BLaER1 treated with 17β-estradiol and CSF1 and Interleukin-3, amounts not matched to agents 10 nM and 100 nM (cell line): ENCODE results near the gene LCN6.
"Not testable (repeated sequence)": the region's sequence is repeated elsewhere in the genome, so short reads cannot be mapped to it uniquely, and the experiment has no call there.

Source experiments
- H3K27ac ChIP-seq, 11 experiments: shearing (Covaris generic); formaldehyde crosslinking; 2 replicates each; pipeline ENCODE4 v1.8.1; 2022
- H3K27me3 ChIP-seq, 11 experiments: shearing (Covaris generic); formaldehyde crosslinking; 2 replicates each; pipeline ENCODE4 v1.8.1; 2022
- H3K36me3 ChIP-seq, 11 experiments: shearing (Covaris generic); formaldehyde crosslinking; 2 replicates each; pipeline ENCODE4 v1.8.1; 2022
- H3K4me1 ChIP-seq, 10 experiments: shearing (Covaris generic); formaldehyde crosslinking; 2 replicates each; pipeline ENCODE4 v1.8.1; 2022
- H3K4me2 ChIP-seq, 11 experiments: shearing (Covaris generic); formaldehyde crosslinking; 2 replicates each; pipeline ENCODE4 v1.8.1; 2022
- H3K4me3 ChIP-seq, 10 experiments: shearing (Covaris generic); formaldehyde crosslinking; 2 replicates each; pipeline ENCODE4 v1.8.1; 2022
- H3K9ac ChIP-seq, 11 experiments: shearing (Covaris generic); formaldehyde crosslinking; 2 replicates each; pipeline ENCODE4 v1.8.1; 2022
- H3K9me3 ChIP-seq, 11 experiments: shearing (Covaris generic); formaldehyde crosslinking; replicated peaks in 1 of 11; 2 replicates each; pipeline ENCODE4 v1.8.1; 2022
- H4K20me1 ChIP-seq, 11 experiments: shearing (Covaris generic); formaldehyde crosslinking; 2 replicates each; pipeline ENCODE4 v1.8.1; 2022
- Cebpa-rat ChIP-seq, 11 experiments: shearing (Covaris generic); IDR thresholded peaks; 2 replicates each; pipeline ENCODE4 v1.8.1; 2022

LCN6 gene

DNA sequence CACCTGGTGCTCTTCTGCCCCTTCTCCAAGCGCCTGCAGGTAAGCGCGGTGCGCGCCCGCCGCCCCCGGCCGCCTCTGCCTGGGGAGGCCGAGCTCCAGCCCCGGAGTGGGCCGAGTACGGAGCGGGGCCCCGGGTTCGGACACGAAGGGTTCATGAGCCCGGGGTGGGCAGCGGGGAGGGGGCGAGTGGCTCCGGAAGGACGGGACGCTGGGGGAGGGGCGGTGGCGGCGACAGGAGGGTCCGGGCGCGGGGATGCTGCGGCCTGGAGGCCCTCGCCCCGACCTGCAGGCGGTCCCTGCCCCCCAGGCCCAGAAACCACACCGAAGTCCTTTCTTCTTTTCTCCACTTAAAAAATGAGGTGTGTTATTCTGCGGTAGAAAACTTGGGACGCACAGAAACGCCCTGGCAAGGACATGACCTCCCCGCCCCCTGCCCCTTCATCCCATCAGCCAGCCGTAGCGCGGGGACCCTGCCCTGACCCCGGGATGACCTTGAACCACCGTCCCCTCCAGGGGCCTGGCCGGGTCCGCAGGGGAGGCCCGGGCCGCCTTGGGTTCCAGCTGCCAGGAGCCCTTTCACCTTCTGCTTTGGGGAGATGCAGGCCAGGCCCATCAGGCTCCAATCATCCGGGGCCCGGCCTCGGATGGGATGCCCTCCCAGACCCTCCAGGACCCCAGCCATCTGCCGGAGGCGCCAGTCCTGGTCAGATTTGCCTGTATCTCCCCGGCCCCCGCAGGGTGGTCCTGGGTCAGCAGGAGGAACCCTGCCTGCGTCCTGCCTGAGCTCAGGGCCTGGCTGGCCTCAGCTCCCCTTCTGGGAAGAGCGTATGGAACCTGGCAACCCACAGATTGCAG, 35.4 kb downstream of the LCN6 start:
- Histone ChIP-seq H4K20me1 (peaks cover 0 to 50% (median 10%) of the 10 kb centered on the region in 11 experiments; a peak in 12 of 22 replicates), H3K36me3 (peaks cover 0 to 29% (median 6%) of the 10 kb centered on the region in 11 experiments; a peak in 9 of 22 replicates), H3K4me1 (peaks cover 34 to 88% (median 77%) of the 10 kb centered on the region in 10 experiments), H3K4me2 (peak overlapping the region; percentile 82 to 100 (median 98)), H3K4me3 (peak overlapping the region; percentile 50 to 91 (median 76)), H3K27ac (peak overlapping the region in 10 of 11 experiments; percentile 55 to 91 (median 89); a peak in 20 of 22 replicates), H3K9me3 (no peaks in the 10 kb centered on the region), H3K27me3 (peaks cover 0 to 15% (median 0%) of the 10 kb centered on the region in 11 experiments; a peak in 2 of 22 replicates), H3K9ac (peak overlapping the region; percentile 70 to 96 (median 91))
- no peak for TF ChIP-seq Cebpa-rat (IDR thresholded peaks at IDR 0.05)

DNA sequence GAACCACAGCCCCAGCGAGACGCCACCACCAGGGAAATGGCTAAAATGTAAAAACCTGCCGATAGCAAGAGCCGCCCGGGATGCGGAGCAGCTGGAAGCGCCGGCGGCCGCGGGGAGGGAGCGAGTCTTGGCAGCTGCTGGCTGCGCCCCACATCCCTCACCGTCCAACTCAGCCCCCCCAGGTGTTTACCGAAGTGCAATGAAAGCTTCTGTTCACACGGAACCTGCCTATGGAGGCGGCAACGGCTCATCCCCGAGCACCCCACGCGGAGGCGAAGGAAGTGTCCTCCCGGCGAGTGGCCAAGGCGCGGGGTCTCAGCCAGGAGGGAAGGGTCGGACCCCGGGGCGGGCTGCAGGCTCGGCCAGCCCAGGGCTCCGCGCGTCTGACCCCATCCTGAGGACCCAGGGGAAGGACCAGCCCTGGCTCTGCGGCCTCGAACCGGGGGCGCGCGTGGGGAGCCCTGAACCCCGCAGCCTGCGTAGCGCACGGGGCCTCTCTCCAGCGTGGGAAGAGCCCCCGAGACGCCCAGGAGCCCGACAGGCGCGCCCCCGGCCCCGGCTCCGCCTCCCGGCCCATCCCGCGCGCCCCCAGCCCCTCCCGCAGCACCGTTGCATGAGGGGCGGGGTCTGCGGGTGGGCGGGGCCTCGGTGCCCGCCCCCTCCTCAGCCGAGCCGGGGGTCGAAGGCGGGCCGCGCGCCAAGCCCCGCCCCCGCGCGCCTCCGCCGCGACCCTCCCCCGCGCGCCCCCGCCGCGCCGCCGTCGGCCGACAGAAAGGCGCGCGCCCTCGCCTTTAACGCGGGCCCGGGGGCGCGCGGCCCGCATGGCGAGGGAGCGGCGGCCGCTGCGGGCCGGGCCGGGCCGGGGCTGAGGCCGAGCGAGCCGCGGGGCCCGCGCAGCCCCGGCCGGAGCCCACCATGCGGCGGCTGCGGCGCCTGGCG, 36.3 kb downstream of the LCN6 start, which contains the start of gene DIPK1B:
Gene DIPK1B (plus strand): TSS at position 822 of the 939 bp plus-strand sequence. CDS start 94 bp downstream, at position 916.
- no peak for TF ChIP-seq Cebpa-rat (IDR thresholded peaks at IDR 0.05)
- H3K4me2 ChIP-seq: peak within 1 kb of the TSS; percentile 82 to 100 (median 98)
- H4K20me1 ChIP-seq: peaks cover 0 to 41% (median 8%) of the 10 kb centered on the region in 11 experiments; a peak in 8 of 22 replicates
- H3K9me3 ChIP-seq: no peaks in the 10 kb centered on the region
- peak within 1 kb of the TSS; percentile 70 to 96 (median 91) for H3K9ac ChIP-seq
- H3K27ac ChIP-seq: peak within 1 kb of the TSS in 10 of 11 experiments; percentile 55 to 91 (median 89); a peak in 20 of 22 replicates
- peaks cover 0 to 24% (median 6%) of the 10 kb centered on the region in 11 experiments; a peak in 9 of 22 replicates for H3K36me3 ChIP-seq
- peak within 1 kb of the TSS; percentile 50 to 91 (median 76) for H3K4me3 ChIP-seq
- peaks cover 0 to 15% (median 0%) of the 10 kb centered on the region in 11 experiments; a peak in 2 of 22 replicates for H3K27me3 ChIP-seq
- H3K4me1 ChIP-seq: peaks cover 39 to 88% (median 77%) of the 10 kb centered on the region in 10 experiments

DNA sequence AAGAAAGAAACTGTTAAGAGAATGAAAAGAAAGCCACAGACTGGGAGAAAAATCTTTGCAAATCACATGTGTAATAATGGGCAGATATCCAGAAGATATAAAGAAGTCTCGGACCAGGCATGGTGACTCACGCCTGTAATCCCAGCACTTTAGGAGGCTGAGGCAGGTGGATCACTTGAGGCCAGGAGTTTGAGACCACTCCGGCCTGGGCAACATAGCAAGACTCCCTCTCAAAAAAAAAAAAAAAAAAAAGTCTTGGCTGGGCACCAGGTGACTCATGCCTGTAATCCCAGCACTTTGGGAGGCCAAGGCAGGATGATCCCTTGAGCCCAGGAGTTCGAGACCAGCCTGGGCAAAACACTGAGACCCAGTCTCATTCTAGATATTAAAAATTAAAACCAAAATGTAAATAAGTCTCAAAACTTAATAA, 37.1 kb downstream of the LCN6 start:
- peaks cover 0 to 15% (median 0%) of the 10 kb centered on the region in 11 experiments; a peak in 2 of 22 replicates for H3K27me3 ChIP-seq
- H3K36me3 ChIP-seq: peaks cover 0 to 16% (median 6%) of the 10 kb centered on the region in 11 experiments; a peak in 9 of 22 replicates
- peak overlapping the region in 2 of 10 experiments; percentile 50 to 62; a peak in 3 of 20 replicates for H3K4me3 ChIP-seq
- H3K27ac ChIP-seq, H3K9me3 ChIP-seq, H3K9ac ChIP-seq: not testable (repeated sequence)
- H3K4me2 ChIP-seq: peak overlapping the region in 10 of 11 experiments; percentile 82 to 100 (median 96); a peak in 19 of 22 replicates
- peaks cover 0 to 33% (median 0%) of the 10 kb centered on the region in 11 experiments; a peak in 7 of 22 replicates for H4K20me1 ChIP-seq
- H3K4me1 ChIP-seq: peaks cover 39 to 88% (median 74%) of the 10 kb centered on the region in 10 experiments

DNA sequence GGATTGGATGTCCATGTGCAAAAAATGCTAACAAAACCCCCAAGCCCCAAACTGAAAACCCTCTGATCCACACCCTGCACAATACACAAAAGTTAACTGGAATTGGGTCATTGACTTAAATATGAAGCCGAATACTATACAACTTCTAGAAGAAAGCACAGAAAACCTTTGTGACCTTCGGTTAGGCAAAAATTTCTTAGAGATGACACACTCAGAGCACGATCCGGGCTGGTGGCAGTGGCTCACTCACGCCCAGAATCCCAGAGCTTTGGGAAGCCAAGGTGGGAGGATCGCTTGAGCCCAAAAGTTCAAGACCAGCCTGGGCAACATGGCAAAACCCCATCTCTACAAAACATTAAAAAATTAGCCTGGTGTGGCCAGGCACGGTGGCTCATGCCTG, 37.8 kb downstream of the LCN6 start:
- Histone ChIP-seq H3K4me2 (no peak overlapping the region), H3K9ac (no peak overlapping the region)
- TF ChIP-seq Cebpa-rat (IDR thresholded peaks at IDR 0.05): no peak

DNA sequence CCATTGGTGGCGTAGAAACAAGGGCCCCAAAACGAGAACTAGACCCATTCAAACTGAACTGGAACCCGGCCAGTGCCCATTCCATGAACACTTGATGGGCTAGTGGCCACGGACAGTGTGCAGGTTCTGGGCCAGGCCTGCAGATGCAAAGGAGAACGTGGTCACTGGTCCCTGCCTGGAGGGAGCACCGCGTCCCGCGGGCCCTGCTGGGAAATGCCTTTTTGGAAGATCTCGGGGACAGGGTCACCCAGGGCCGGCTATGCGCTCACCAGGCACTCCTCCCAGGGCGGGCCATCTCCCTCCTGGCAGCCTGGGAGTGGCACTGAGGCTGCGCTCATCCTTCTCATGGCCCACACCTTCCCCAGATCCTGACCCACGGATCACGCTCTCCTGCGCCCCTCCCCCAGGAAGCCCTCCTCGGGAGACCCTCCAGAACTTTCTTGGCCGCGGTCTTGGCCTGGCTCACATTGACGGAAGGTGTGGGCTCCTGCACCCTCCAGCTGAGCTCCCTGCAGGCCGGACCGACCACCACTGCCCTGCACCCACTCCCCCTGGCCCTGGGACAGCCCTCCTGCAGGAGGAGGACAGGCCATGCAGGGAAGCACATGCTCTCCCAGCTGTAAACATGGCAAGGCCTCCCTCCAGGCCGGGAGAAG, 38.7 kb downstream of the LCN6 start:
- Histone ChIP-seq H3K9me3 (no peaks in the 10 kb centered on the region), H3K9ac (no peak overlapping the region), H3K27ac (no peak overlapping the region), H4K20me1 (peaks cover 0 to 17% (median 0%) of the 10 kb centered on the region in 11 experiments; a peak in 5 of 22 replicates), H3K4me2 (peak overlapping the region in 9 of 11 experiments; percentile 43 to 99 (median 64); a peak in 18 of 22 replicates), H3K36me3 (no peaks in the 10 kb centered on the region; a peak in 2 of 22 replicates), H3K4me3 (no peak overlapping the region), H3K27me3 (peaks cover 0 to 15% (median 0%) of the 10 kb centered on the region in 11 experiments; a peak in 2 of 22 replicates), H3K4me1 (peaks cover 44 to 88% (median 73%) of the 10 kb centered on the region in 10 experiments)
- TF ChIP-seq Cebpa-rat (IDR thresholded peaks at IDR 0.05): no peak

More for the DNA sequence above, 37.8 kb downstream of the LCN6 start:
- H3K4me3 ChIP-seq: no peak overlapping the region
- H3K27me3 ChIP-seq: peaks cover 0 to 15% (median 0%) of the 10 kb centered on the region in 11 experiments; a peak in 2 of 22 replicates
- H3K4me1 ChIP-seq: peaks cover 44 to 88% (median 73%) of the 10 kb centered on the region in 10 experiments
- H4K20me1 ChIP-seq: peaks cover 0 to 27% (median 0%) of the 10 kb centered on the region in 11 experiments; a peak in 6 of 22 replicates
- H3K27ac ChIP-seq: no peak overlapping the region
- H3K36me3 ChIP-seq: peaks cover 0 to 9% (median 0%) of the 10 kb centered on the region in 11 experiments; a peak in 4 of 22 replicates
- no peaks in the 10 kb centered on the region for H3K9me3 ChIP-seq

GRCh38 chr9:136707849-136708517, 40.3 kb downstream of the LCN6 start:
- H3K27ac ChIP-seq: peak overlapping the region in 7 of 11 experiments; percentile 1 to 58 (median 40); a peak in 7 of 22 replicates
- peaks cover 44 to 88% (median 73%) of the 10 kb centered on the region in 10 experiments for H3K4me1 ChIP-seq
- peaks cover 0 to 8% (median 0%) of the 10 kb centered on the region in 11 experiments; a peak in 4 of 22 replicates for H4K20me1 ChIP-seq
- no peak for TF ChIP-seq Cebpa-rat (IDR thresholded peaks at IDR 0.05)
- H3K9ac ChIP-seq: peak overlapping the region in 4 of 11 experiments; percentile 3 to 50 (median 26); a peak in 4 of 22 replicates
- no peaks in the 10 kb centered on the region for H3K9me3 ChIP-seq
- H3K4me3 ChIP-seq: no peak overlapping the region
- H3K36me3 ChIP-seq: no peaks in the 10 kb centered on the region
- H3K4me2 ChIP-seq: peak overlapping the region; percentile 23 to 99 (median 59)
- peaks cover 0 to 14% (median 0%) of the 10 kb centered on the region in 11 experiments; a peak in 2 of 22 replicates for H3K27me3 ChIP-seq

DNA sequence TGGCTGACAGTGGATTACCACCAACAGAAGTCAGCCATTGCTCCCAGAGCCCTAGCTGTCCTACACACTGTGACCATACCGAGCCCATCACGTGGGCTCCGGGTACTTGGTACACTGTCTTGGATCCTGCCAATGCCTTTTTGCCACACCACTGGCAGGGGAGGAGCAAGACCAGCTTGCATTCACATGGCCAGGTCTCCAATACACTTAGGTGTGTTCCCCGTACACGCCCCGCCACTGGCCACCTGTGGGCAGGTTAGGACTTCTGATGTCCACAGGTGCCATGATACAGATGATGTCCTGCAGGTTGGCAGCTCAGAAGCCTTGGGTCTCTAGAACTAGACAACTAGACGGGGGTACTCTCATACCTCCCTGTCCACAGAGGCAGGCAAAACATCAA, 41.3 kb downstream of the LCN6 start:
- H3K27ac ChIP-seq: no peak overlapping the region
- no peak for TF ChIP-seq Cebpa-rat (IDR thresholded peaks at IDR 0.05)
- peak overlapping the region in 10 of 11 experiments; percentile 29 to 99 (median 60); a peak in 12 of 22 replicates for H3K4me2 ChIP-seq
- no peak overlapping the region for H3K4me3 ChIP-seq
- peaks cover 0 to 10% (median 0%) of the 10 kb centered on the region in 11 experiments; a peak in 2 of 22 replicates for H3K27me3 ChIP-seq
- no peaks in the 10 kb centered on the region for H3K36me3 ChIP-seq
- H3K4me1 ChIP-seq: peaks cover 42 to 97% (median 81%) of the 10 kb centered on the region in 10 experiments
- H4K20me1 ChIP-seq: peaks cover 0 to 8% (median 0%) of the 10 kb centered on the region in 11 experiments; a peak in 1 of 22 replicates
- no peak overlapping the region for H3K9ac ChIP-seq
- H3K9me3 ChIP-seq: no peaks in the 10 kb centered on the region
